Measurements from ENCODE around the gene MGAT4C. TPM values are rescaled to one million over a fixed set of nuclear protein-coding genes. Genes with fewer than 3 reads are reported as not detected.

The MGAT4C gene
- total and polyA plus RNA-seq, 2 of the 8 experiments (the other 6 are each of a cell fraction or from before 2014, with no cell fraction given): 1.6 to 2.5 TPM

DNA sequence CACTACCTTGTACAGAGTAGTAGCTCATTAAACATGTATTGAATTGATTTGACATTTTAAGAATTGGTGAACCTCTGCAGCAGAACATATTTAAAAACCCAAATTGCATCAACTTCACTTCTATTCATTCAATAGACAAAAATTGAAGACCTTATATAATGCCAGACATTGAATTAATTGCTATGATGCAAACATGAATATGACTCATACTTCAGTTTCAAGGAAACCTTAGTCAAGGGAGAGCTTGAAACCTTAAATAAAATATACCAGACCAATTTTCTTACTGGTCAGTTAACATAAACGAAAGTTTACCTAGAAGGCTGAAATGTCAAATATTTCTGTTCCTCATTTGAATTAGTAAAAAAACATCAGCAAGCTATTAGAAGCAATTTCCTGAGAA lies 5.0 kb upstream of the MGAT4C start (continued):
- TF ChIP-seq, protein P1, sequence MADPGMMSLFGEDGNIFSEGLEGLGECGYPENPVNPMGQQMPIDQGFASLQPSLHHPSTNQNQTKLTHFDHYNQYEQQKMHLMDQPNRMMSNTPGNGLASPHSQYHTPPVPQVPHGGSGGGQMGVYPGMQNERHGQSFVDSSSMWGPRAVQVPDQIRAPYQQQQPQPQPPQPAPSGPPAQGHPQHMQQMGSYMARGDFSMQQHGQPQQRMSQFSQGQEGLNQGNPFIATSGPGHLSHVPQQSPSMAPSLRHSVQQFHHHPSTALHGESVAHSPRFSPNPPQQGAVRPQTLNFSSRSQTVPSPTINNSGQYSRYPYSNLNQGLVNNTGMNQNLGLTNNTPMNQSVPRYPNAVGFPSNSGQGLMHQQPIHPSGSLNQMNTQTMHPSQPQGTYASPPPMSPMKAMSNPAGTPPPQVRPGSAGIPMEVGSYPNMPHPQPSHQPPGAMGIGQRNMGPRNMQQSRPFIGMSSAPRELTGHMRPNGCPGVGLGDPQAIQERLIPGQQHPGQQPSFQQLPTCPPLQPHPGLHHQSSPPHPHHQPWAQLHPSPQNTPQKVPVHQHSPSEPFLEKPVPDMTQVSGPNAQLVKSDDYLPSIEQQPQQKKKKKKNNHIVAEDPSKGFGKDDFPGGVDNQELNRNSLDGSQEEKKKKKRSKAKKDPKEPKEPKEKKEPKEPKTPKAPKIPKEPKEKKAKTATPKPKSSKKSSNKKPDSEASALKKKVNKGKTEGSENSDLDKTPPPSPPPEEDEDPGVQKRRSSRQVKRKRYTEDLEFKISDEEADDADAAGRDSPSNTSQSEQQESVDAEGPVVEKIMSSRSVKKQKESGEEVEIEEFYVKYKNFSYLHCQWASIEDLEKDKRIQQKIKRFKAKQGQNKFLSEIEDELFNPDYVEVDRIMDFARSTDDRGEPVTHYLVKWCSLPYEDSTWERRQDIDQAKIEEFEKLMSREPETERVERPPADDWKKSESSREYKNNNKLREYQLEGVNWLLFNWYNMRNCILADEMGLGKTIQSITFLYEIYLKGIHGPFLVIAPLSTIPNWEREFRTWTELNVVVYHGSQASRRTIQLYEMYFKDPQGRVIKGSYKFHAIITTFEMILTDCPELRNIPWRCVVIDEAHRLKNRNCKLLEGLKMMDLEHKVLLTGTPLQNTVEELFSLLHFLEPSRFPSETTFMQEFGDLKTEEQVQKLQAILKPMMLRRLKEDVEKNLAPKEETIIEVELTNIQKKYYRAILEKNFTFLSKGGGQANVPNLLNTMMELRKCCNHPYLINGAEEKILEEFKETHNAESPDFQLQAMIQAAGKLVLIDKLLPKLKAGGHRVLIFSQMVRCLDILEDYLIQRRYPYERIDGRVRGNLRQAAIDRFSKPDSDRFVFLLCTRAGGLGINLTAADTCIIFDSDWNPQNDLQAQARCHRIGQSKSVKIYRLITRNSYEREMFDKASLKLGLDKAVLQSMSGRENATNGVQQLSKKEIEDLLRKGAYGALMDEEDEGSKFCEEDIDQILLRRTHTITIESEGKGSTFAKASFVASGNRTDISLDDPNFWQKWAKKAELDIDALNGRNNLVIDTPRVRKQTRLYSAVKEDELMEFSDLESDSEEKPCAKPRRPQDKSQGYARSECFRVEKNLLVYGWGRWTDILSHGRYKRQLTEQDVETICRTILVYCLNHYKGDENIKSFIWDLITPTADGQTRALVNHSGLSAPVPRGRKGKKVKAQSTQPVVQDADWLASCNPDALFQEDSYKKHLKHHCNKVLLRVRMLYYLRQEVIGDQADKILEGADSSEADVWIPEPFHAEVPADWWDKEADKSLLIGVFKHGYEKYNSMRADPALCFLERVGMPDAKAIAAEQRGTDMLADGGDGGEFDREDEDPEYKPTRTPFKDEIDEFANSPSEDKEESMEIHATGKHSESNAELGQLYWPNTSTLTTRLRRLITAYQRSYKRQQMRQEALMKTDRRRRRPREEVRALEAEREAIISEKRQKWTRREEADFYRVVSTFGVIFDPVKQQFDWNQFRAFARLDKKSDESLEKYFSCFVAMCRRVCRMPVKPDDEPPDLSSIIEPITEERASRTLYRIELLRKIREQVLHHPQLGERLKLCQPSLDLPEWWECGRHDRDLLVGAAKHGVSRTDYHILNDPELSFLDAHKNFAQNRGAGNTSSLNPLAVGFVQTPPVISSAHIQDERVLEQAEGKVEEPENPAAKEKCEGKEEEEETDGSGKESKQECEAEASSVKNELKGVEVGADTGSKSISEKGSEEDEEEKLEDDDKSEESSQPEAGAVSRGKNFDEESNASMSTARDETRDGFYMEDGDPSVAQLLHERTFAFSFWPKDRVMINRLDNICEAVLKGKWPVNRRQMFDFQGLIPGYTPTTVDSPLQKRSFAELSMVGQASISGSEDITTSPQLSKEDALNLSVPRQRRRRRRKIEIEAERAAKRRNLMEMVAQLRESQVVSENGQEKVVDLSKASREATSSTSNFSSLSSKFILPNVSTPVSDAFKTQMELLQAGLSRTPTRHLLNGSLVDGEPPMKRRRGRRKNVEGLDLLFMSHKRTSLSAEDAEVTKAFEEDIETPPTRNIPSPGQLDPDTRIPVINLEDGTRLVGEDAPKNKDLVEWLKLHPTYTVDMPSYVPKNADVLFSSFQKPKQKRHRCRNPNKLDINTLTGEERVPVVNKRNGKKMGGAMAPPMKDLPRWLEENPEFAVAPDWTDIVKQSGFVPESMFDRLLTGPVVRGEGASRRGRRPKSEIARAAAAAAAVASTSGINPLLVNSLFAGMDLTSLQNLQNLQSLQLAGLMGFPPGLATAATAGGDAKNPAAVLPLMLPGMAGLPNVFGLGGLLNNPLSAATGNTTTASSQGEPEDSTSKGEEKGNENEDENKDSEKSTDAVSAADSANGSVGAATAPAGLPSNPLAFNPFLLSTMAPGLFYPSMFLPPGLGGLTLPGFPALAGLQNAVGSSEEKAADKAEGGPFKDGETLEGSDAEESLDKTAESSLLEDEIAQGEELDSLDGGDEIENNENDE (IDR thresholded peaks at IDR 0.05; ENCODE audit: insufficient replicate concordance, low read length): no peak
- no peak for TF ChIP-seq HDAC6 (IDR thresholded peaks at IDR 0.05; ENCODE audit: low read depth, low read length)
- TF ChIP-seq ZNF274 (IDR thresholded peaks at IDR 0.05; ENCODE audit: borderline replicate concordance, extremely low read depth, low read length): no peak
- TF ChIP-seq SIX5 (IDR thresholded peaks at IDR 0.05; ENCODE audit: low read depth, low read length): no peak
- no peak for TF ChIP-seq TEAD4 (IDR thresholded peaks at IDR 0.05; ENCODE audit: low read depth, low read length)
- TF ChIP-seq RBBP5 (IDR thresholded peaks at IDR 0.05; ENCODE audit: borderline replicate concordance, low read depth, low read length): no peak

Data from H1 (cell line).